H9 (cell line): ENCODE results near the gene LRRC14B. TPM values are rescaled to one million over a fixed set of nuclear protein-coding genes. Genes with fewer than 3 reads are reported as not detected.

ENCODE experiments used
- DNase-seq: peaks from one replicate; pipeline ENCODE4 v3.0.0-alpha.2; 2017
- H2AFZ ChIP-seq: one replicate; pipeline ENCODE4 v1.6.1; 2013; ENCODE audit warnings: mild to moderate bottlenecking, low read length, control low read depth, moderate library complexity
- H2AK5ac ChIP-seq: 2 replicates; pipeline ENCODE4 v1.6.1; 2013; ENCODE audit warnings: low read length, control low read depth, mixed read lengths; ENCODE audit not compliant: insufficient read length
- H2BK120ac ChIP-seq: one replicate; pipeline ENCODE4 v1.6.1; 2013; ENCODE audit warnings: low read depth, mild to moderate bottlenecking, low read length, control low read depth, inconsistent platforms; ENCODE audit not compliant: poor library complexity, severe bottlenecking
- H2BK12ac ChIP-seq: 2 replicates; pipeline ENCODE4 v1.6.1; 2013; ENCODE audit warnings: low read length, control low read depth, mixed read lengths, low read depth; ENCODE audit not compliant: insufficient read length
- H2BK15ac ChIP-seq: 2 replicates; pipeline ENCODE4 v1.6.1; 2013; ENCODE audit warnings: low read depth, low read length, control low read depth
- H2BK20ac ChIP-seq: one replicate; pipeline ENCODE4 v1.6.1; 2013; ENCODE audit warnings: low read depth, mild to moderate bottlenecking, low read length, control low read depth, inconsistent platforms; ENCODE audit not compliant: poor library complexity, severe bottlenecking
- H2BK5ac ChIP-seq: 2 replicates; pipeline ENCODE4 v1.6.1; 2013; ENCODE audit warnings: low read length, control low read depth, mixed read lengths; ENCODE audit not compliant: insufficient read length
- H3K14ac ChIP-seq: 2 replicates; pipeline ENCODE4 v1.6.1; 2013; ENCODE audit warnings: low read length, control low read depth; ENCODE audit not compliant: insufficient read depth
- H3K18ac ChIP-seq: 2 replicates; pipeline ENCODE4 v1.6.1; 2013; ENCODE audit warnings: low read depth, mild to moderate bottlenecking, mixed read lengths, low read length, control low read depth; ENCODE audit not compliant: insufficient read length
- H3K23ac ChIP-seq: 2 replicates; pipeline ENCODE4 v1.6.1; 2013; ENCODE audit warnings: low read length, control low read depth, mixed read lengths, low read depth; ENCODE audit not compliant: insufficient read length
- H3K23me2 ChIP-seq: 2 replicates; pipeline ENCODE4 v1.6.1; 2013; ENCODE audit warnings: low read depth, mild to moderate bottlenecking, mixed read lengths, low read length, control low read depth; ENCODE audit not compliant: insufficient read length, poor library complexity, severe bottlenecking
- H3K27ac ChIP-seq: 2 replicates; pipeline ENCODE4 v1.5.1; 2013; ENCODE audit warnings: low read length, control low read depth, mixed read lengths, low read depth; ENCODE audit not compliant: insufficient read length
- H3K27me3 ChIP-seq: 2 replicates; pipeline ENCODE4 v1.6.1; 2013; ENCODE audit warnings: low read length, control low read depth, inconsistent platforms; ENCODE audit not compliant: insufficient read depth
- H3K4ac ChIP-seq: 2 replicates; pipeline ENCODE4 v1.6.1; 2013; ENCODE audit warnings: low read depth, mild to moderate bottlenecking, control low read depth, inconsistent platforms, low read length, moderate library complexity
- H3K4me1 ChIP-seq: 2 replicates; pipeline ENCODE4 v1.6.1; 2013; ENCODE audit warnings: low read length, control low read depth, inconsistent platforms; ENCODE audit not compliant: insufficient read depth
- H3K4me2 ChIP-seq: 2 replicates; pipeline ENCODE4 v1.6.1; 2013; ENCODE audit warnings: low read length, control low read depth, mixed read lengths; ENCODE audit not compliant: insufficient read length, insufficient read depth
- H3K56ac ChIP-seq: 2 replicates; pipeline ENCODE4 v1.6.1; 2013; ENCODE audit warnings: low read depth, mild to moderate bottlenecking, mixed read lengths, low read length, control low read depth; ENCODE audit not compliant: insufficient read length
- H3K79me1 ChIP-seq: 2 replicates; pipeline ENCODE4 v1.6.1; 2013; ENCODE audit warnings: low read depth, mild to moderate bottlenecking, moderate library complexity, low read length, control low read depth, inconsistent platforms; ENCODE audit not compliant: insufficient read depth, poor library complexity, severe bottlenecking
- H3K79me2 ChIP-seq: 2 replicates; pipeline ENCODE4 v1.6.1; 2013; ENCODE audit warnings: low read length, control low read depth, inconsistent platforms; ENCODE audit not compliant: insufficient read depth
- H3K9ac ChIP-seq: 2 replicates; pipeline ENCODE4 v1.6.1; 2013; ENCODE audit warnings: low read length, control low read depth, mixed read lengths; ENCODE audit not compliant: insufficient read length; ENCODE audit errors: extremely low read depth
- H3K9me3 ChIP-seq: one replicate; pipeline ENCODE4 v1.6.1; 2013; ENCODE audit warnings: low read depth, low read length, inconsistent platforms; ENCODE audit not compliant: control insufficient read depth
- H3T11ph ChIP-seq: one replicate; pipeline ENCODE4 v1.6.1; 2013; ENCODE audit warnings: mild to moderate bottlenecking, low read length, control low read depth, inconsistent platforms
- H4K20me1 ChIP-seq: one replicate; pipeline ENCODE4 v1.6.1; 2013; ENCODE audit not compliant: control insufficient read depth, insufficient read length, insufficient read depth
- H4K5ac ChIP-seq: 2 replicates; pipeline ENCODE4 v1.6.1; 2013; ENCODE audit warnings: low read depth, mild to moderate bottlenecking, mixed read lengths, low read length, control low read depth; ENCODE audit not compliant: insufficient read length
- H4K8ac ChIP-seq: replicated peaks from 2 replicates; pipeline ENCODE4 v1.6.1; 2013; ENCODE audit warnings: low read length, control low read depth, mixed read lengths, low read depth; ENCODE audit not compliant: insufficient read length
- H4K91ac ChIP-seq: 2 replicates; pipeline ENCODE4 v1.6.1; 2013; ENCODE audit warnings: low read depth, mild to moderate bottlenecking, moderate library complexity, mixed read lengths, low read length, control low read depth; ENCODE audit not compliant: insufficient read length
- H3K27ac Mint-ChIP-seq, 3 experiments: 2 replicates in 2 of 3; 3 replicates in 1 of 3; pipeline ENCODE4 v1.8.0; 2020 to 2021; ENCODE audit warnings: mixed read lengths in 3 of 3, mild to moderate bottlenecking in 1 of 3, moderate library complexity in 1 of 3
- H3K27me3 Mint-ChIP-seq: 2 replicates; pipeline ENCODE4 v1.8.0; 2021; ENCODE audit warnings: low read depth, mild to moderate bottlenecking, moderate library complexity, mixed read lengths
- H3K36me3 Mint-ChIP-seq, 3 experiments: 2 replicates in 2 of 3; 3 replicates in 1 of 3; pipeline ENCODE4 v1.8.0; 2020 to 2021; ENCODE audit warnings: low read depth in 3 of 3, mixed read lengths in 3 of 3; ENCODE audit not compliant: insufficient read depth in 1 of 3
- H3K4me1 Mint-ChIP-seq, 2 experiments: 2 replicates each; pipeline ENCODE4 v1.8.0; 2020; ENCODE audit warnings: mixed read lengths in 2 of 2
- H3K4me3 Mint-ChIP-seq, 2 experiments: 2 replicates in 1 of 2; 3 replicates in 1 of 2; pipeline ENCODE4 v1.8.0; 2020 to 2021; ENCODE audit warnings: mild to moderate bottlenecking in 2 of 2, mixed read lengths in 2 of 2, moderate library complexity in 1 of 2
- H3K9me3 Mint-ChIP-seq, 2 experiments: 2 replicates in 1 of 2; 3 replicates in 1 of 2; pipeline ENCODE4 v1.8.0; 2020; ENCODE audit warnings: mild to moderate bottlenecking in 2 of 2, mixed read lengths in 2 of 2, moderate library complexity in 1 of 2
- CTCF ChIP-seq: fragments of 200-600 bp; sonication (generic); conservative IDR thresholded peaks from 3 replicates; pipeline ENCODE4 v1.8.0; 2021; ENCODE audit warnings: antibody characterized with exemption, mild to moderate bottlenecking
- WGBS: extraction: QIAGEN DNeasy Blood & Tissue Kit; methylation state at CpG from one replicate; pipeline ENCODE4 v1.1.7; 2013; ENCODE audit warnings: missing lambda C conversion rate, low lambda C conversion rate, mixed read lengths; ENCODE audit not compliant: insufficient read length; ENCODE audit errors: extremely low coverage; 5-methylcytosine and 5-hydroxymethylcytosine counted together
- total RNA-seq: library from RNA; stranded (reverse); gene quantifications from 2 replicates; pipeline ENCODE4 v1.2.1, GENCODE V29; 2021

LRRC14B gene
- total RNA-seq, 1 experiment from 2014 or later, result not detected

- no peak overlapping the region for H2BK120ac ChIP-seq
- no peak overlapping the region for H2BK5ac ChIP-seq
- no peak overlapping the region for H3K4ac ChIP-seq
- no peak overlapping the region for H2BK20ac ChIP-seq
- H2BK12ac ChIP-seq, result no peak overlapping the region
- no peak overlapping the region for H2BK15ac ChIP-seq
- no peak overlapping the region for H3K14ac ChIP-seq
- no peak overlapping the region for H3K9ac ChIP-seq
- no peak overlapping the region for H2AK5ac ChIP-seq
- no peak overlapping the region for H3K27ac ChIP-seq
- H3K9me3 ChIP-seq, result no peaks in the 10 kb centered on the region
- H3K27ac Mint-ChIP-seq, result no peak overlapping the region
- H3K27me3 ChIP-seq, result no peaks in the 10 kb centered on the region
- H3K79me1 ChIP-seq, result no peaks in the 10 kb centered on the region
- no peak overlapping the region for H2AFZ ChIP-seq
- TF ChIP-seq CTCF, result no peak
- H4K5ac ChIP-seq, result no peak overlapping the region
- H3K23me2 ChIP-seq, result no peaks in the 10 kb centered on the region
- H3K4me1 Mint-ChIP-seq, result peaks cover 9 to 13% of the 10 kb centered on the region in 2 experiments
- H3K4me2 ChIP-seq, result no peak overlapping the region
- no peak overlapping the region for H3K18ac ChIP-seq
- H3K27me3 Mint-ChIP-seq, result peaks cover 6% of the 10 kb centered on the region
- no peaks in the 10 kb centered on the region for H3K79me2 ChIP-seq
- no peaks in the 10 kb centered on the region for H4K20me1 ChIP-seq
- WGBS, result no CpG with 5 or more reads among the region's 13 CpGs
- H3K9me3 Mint-ChIP-seq, result no peaks in the 10 kb centered on the region
- no peak overlapping the region for H3K56ac ChIP-seq
- H3T11ph ChIP-seq, result no peak overlapping the region
- no peak overlapping the region for H3K4me3 Mint-ChIP-seq
- no peak overlapping the region for H3K23ac ChIP-seq
- H4K91ac ChIP-seq, result no peak overlapping the region
- peaks cover 7 to 24% (median 22%) of the 10 kb centered on the region in 3 experiments; a peak in 6 of 7 replicates for H3K36me3 Mint-ChIP-seq
- DNase-seq, result no peak
- 0 out of 2 replicates have a peak, but pooled peaks cover 3% of the 10 kb centered on the region for H3K4me1 ChIP-seq
- H4K8ac ChIP-seq, result no peak overlapping the region
Observed at GRCh38 chr5:187042-187431, 4.3 kb upstream of the LRRC14B start.
